ENCODE results near the gene INTS13. TPM values are rescaled to one million over a fixed set of nuclear protein-coding genes. Genes with fewer than 3 reads are reported as not detected.

INTS13 gene
- total RNA-seq, 1 experiment from 2014 or later: 76.3 TPM

GRCh38 chr12:26872625-26873024 is 65.2 kb downstream of the INTS13 start:
- Histone ChIP-seq H3K36me3 (ENCODE audit: insufficient read depth, low read length) (no peaks in the 10 kb centered on the region), H2AFZ (ENCODE audit: low read length) (no peak overlapping the region), H3K9me3 (ENCODE audit: low read length) (no peaks in the 10 kb centered on the region), H3K27ac (ENCODE audit: low read length) (no peak overlapping the region), H3K9ac (ENCODE audit: low read length) (no peak overlapping the region), H3K9me2 (replicated peaks; ENCODE audit: insufficient read depth, low read length) (no peaks in the 10 kb centered on the region), H4K20me1 (ENCODE audit: insufficient read depth, low read depth, low read length) (no peaks in the 10 kb centered on the region), H3K4me2 (ENCODE audit: low read depth, low read length, poor library complexity, severe bottlenecking) (no peak overlapping the region), H3K27me3 (ENCODE audit: low read length) (no peaks in the 10 kb centered on the region), H3K4me1 (ENCODE audit: low read length) (peaks cover 10% of the 10 kb centered on the region), H3K79me2 (ENCODE audit: low read length) (no peaks in the 10 kb centered on the region), H3K4me3 (ENCODE audit: low read length) (no peak overlapping the region)
- no peak for DNase-seq

GRCh38 chr12:26871985-26872384 is 65.8 kb downstream of the INTS13 start:
- H3K36me3 ChIP-seq (ENCODE audit: insufficient read depth, low read length): no peaks in the 10 kb centered on the region
- no peaks in the 10 kb centered on the region for H3K9me3 ChIP-seq (ENCODE audit: low read length)
- H4K20me1 ChIP-seq (ENCODE audit: insufficient read depth, low read depth, low read length): no peaks in the 10 kb centered on the region
- no peak for DNase-seq
- H3K4me1 ChIP-seq (ENCODE audit: low read length): peaks cover 10% of the 10 kb centered on the region
- no peak overlapping the region for H2AFZ ChIP-seq (ENCODE audit: low read length)
- H3K27ac ChIP-seq (ENCODE audit: low read length): no peak overlapping the region
- H3K4me2 ChIP-seq (ENCODE audit: low read depth, low read length, poor library complexity, severe bottlenecking): peak overlapping the region; percentile 21
- H3K27me3 ChIP-seq (ENCODE audit: low read length): no peaks in the 10 kb centered on the region
- H3K9ac ChIP-seq (ENCODE audit: low read length): no peak overlapping the region
- no peak overlapping the region for H3K4me3 ChIP-seq (ENCODE audit: low read length)
- no peaks in the 10 kb centered on the region for H3K79me2 ChIP-seq (ENCODE audit: low read length)
- H3K9me2 ChIP-seq (replicated peaks; ENCODE audit: insufficient read depth, low read length): no peaks in the 10 kb centered on the region

- no peak overlapping the region for H2AFZ ChIP-seq (ENCODE audit: low read length)
- no peaks in the 10 kb centered on the region for H4K20me1 ChIP-seq (ENCODE audit: insufficient read depth, low read depth, low read length)
- H3K9ac ChIP-seq (ENCODE audit: low read length): no peak overlapping the region
- no peak overlapping the region for H3K4me3 ChIP-seq (ENCODE audit: low read length)
- H3K27ac ChIP-seq (ENCODE audit: low read length): no peak overlapping the region
- no peaks in the 10 kb centered on the region for H3K36me3 ChIP-seq (ENCODE audit: insufficient read depth, low read length)
- H3K9me2 ChIP-seq (replicated peaks; ENCODE audit: insufficient read depth, low read length): no peaks in the 10 kb centered on the region
- H3K79me2 ChIP-seq (ENCODE audit: low read length): no peaks in the 10 kb centered on the region
- DNase-seq: no peak
- H3K4me2 ChIP-seq (ENCODE audit: low read depth, low read length, poor library complexity, severe bottlenecking): no peak overlapping the region
- no peaks in the 10 kb centered on the region for H3K9me3 ChIP-seq (ENCODE audit: low read length)
- H3K4me1 ChIP-seq (ENCODE audit: low read length): peaks cover 10% of the 10 kb centered on the region
- no peaks in the 10 kb centered on the region for H3K27me3 ChIP-seq (ENCODE audit: low read length)
These were observed 67.0 kb downstream of the INTS13 start for GRCh38 chr12:26870491-26871419.

GRCh38 chr12:26869908-26870459 is 67.8 kb downstream of the INTS13 start:
- Histone ChIP-seq H3K4me1 (ENCODE audit: low read length) (peaks cover 10% of the 10 kb centered on the region), H3K79me2 (ENCODE audit: low read length) (no peaks in the 10 kb centered on the region), H2AFZ (ENCODE audit: low read length) (no peak overlapping the region), H3K27me3 (ENCODE audit: low read length) (no peaks in the 10 kb centered on the region), H3K27ac (ENCODE audit: low read length) (no peak overlapping the region), H3K4me2 (ENCODE audit: low read depth, low read length, poor library complexity, severe bottlenecking) (no peak overlapping the region), H4K20me1 (ENCODE audit: insufficient read depth, low read depth, low read length) (no peaks in the 10 kb centered on the region), H3K9ac (ENCODE audit: low read length) (no peak overlapping the region), H3K4me3 (ENCODE audit: low read length) (no peak overlapping the region), H3K36me3 (ENCODE audit: insufficient read depth, low read length) (no peaks in the 10 kb centered on the region), H3K9me3 (ENCODE audit: low read length) (no peaks in the 10 kb centered on the region), H3K9me2 (replicated peaks; ENCODE audit: insufficient read depth, low read length) (no peaks in the 10 kb centered on the region)
- DNase-seq: no peak

GRCh38 chr12:26869104-26869494 is 68.7 kb downstream of the INTS13 start:
- H3K9me3 ChIP-seq (ENCODE audit: low read length): no peaks in the 10 kb centered on the region
- no peak overlapping the region for H3K27ac ChIP-seq (ENCODE audit: low read length)

GRCh38 chr12:26868447-26869103 is 69.2 kb downstream of the INTS13 start:
- Histone ChIP-seq H3K27ac (ENCODE audit: low read length) (no peak overlapping the region), H3K9me2 (replicated peaks; ENCODE audit: insufficient read depth, low read length) (no peaks in the 10 kb centered on the region), H3K27me3 (ENCODE audit: low read length) (no peaks in the 10 kb centered on the region), H2AFZ (ENCODE audit: low read length) (no peak overlapping the region), H3K79me2 (ENCODE audit: low read length) (no peaks in the 10 kb centered on the region), H3K4me3 (ENCODE audit: low read length) (no peak overlapping the region), H3K9me3 (ENCODE audit: low read length) (no peaks in the 10 kb centered on the region), H3K4me1 (ENCODE audit: low read length) (peaks cover 10% of the 10 kb centered on the region), H3K4me2 (ENCODE audit: low read depth, low read length, poor library complexity, severe bottlenecking) (no peak overlapping the region), H3K9ac (ENCODE audit: low read length) (no peak overlapping the region), H3K36me3 (ENCODE audit: insufficient read depth, low read length) (no peaks in the 10 kb centered on the region), H4K20me1 (ENCODE audit: insufficient read depth, low read depth, low read length) (no peaks in the 10 kb centered on the region)
- no peak for DNase-seq

More at GRCh38 chr12:26869104-26869494, 68.7 kb downstream of the INTS13 start:
- H4K20me1 ChIP-seq (ENCODE audit: insufficient read depth, low read depth, low read length): no peaks in the 10 kb centered on the region
- no peaks in the 10 kb centered on the region for H3K27me3 ChIP-seq (ENCODE audit: low read length)
- no peak overlapping the region for H3K4me2 ChIP-seq (ENCODE audit: low read depth, low read length, poor library complexity, severe bottlenecking)
- no peak for DNase-seq
- no peak overlapping the region for H3K4me3 ChIP-seq (ENCODE audit: low read length)
- no peak overlapping the region for H2AFZ ChIP-seq (ENCODE audit: low read length)
- H3K4me1 ChIP-seq (ENCODE audit: low read length): peaks cover 10% of the 10 kb centered on the region
- H3K9me2 ChIP-seq (replicated peaks; ENCODE audit: insufficient read depth, low read length): no peaks in the 10 kb centered on the region
- no peaks in the 10 kb centered on the region for H3K79me2 ChIP-seq (ENCODE audit: low read length)
- H3K9ac ChIP-seq (ENCODE audit: low read length): no peak overlapping the region
- no peaks in the 10 kb centered on the region for H3K36me3 ChIP-seq (ENCODE audit: insufficient read depth, low read length)

- Histone ChIP-seq H3K27me3 (ENCODE audit: low read length) (no peaks in the 10 kb centered on the region), H3K27ac (ENCODE audit: low read length) (no peak overlapping the region), H3K9ac (ENCODE audit: low read length) (no peak overlapping the region), H4K20me1 (ENCODE audit: insufficient read depth, low read depth, low read length) (no peaks in the 10 kb centered on the region), H3K9me3 (ENCODE audit: low read length) (no peaks in the 10 kb centered on the region), H3K9me2 (replicated peaks; ENCODE audit: insufficient read depth, low read length) (no peaks in the 10 kb centered on the region), H2AFZ (ENCODE audit: low read length) (no peak overlapping the region), H3K4me1 (ENCODE audit: low read length) (peaks cover 6% of the 10 kb centered on the region), H3K4me3 (ENCODE audit: low read length) (no peak overlapping the region), H3K4me2 (ENCODE audit: low read depth, low read length, poor library complexity, severe bottlenecking) (no peak overlapping the region), H3K79me2 (ENCODE audit: low read length) (no peaks in the 10 kb centered on the region), H3K36me3 (ENCODE audit: insufficient read depth, low read length) (no peaks in the 10 kb centered on the region)
- no peak for DNase-seq
These were observed 70.7 kb downstream of the INTS13 start for GRCh38 chr12:26867080-26867479.

- no peak overlapping the region for H3K9ac ChIP-seq (ENCODE audit: low read length)
- peak; percentile 81 for DNase-seq
- no peak overlapping the region for H3K4me3 ChIP-seq (ENCODE audit: low read length)
- no peaks in the 10 kb centered on the region for H3K36me3 ChIP-seq (ENCODE audit: insufficient read depth, low read length)
- H3K79me2 ChIP-seq (ENCODE audit: low read length): no peaks in the 10 kb centered on the region
- H3K27me3 ChIP-seq (ENCODE audit: low read length): no peaks in the 10 kb centered on the region
- H3K4me2 ChIP-seq (ENCODE audit: low read depth, low read length, poor library complexity, severe bottlenecking): no peak overlapping the region
- no peak overlapping the region for H3K27ac ChIP-seq (ENCODE audit: low read length)
- H3K9me2 ChIP-seq (replicated peaks; ENCODE audit: insufficient read depth, low read length): no peaks in the 10 kb centered on the region
- no peak overlapping the region for H2AFZ ChIP-seq (ENCODE audit: low read length)
- peaks cover 5% of the 10 kb centered on the region; the same call in 1 of the 2 replicates for H3K9me3 ChIP-seq (ENCODE audit: low read length)
- no peaks in the 10 kb centered on the region for H4K20me1 ChIP-seq (ENCODE audit: insufficient read depth, low read depth, low read length)
- H3K4me1 ChIP-seq (ENCODE audit: low read length): no peaks in the 10 kb centered on the region
These were observed 74.3 kb downstream of the INTS13 start for GRCh38 chr12:26863515-26863914.

All from Karpas-422 (cell line).